ENCODE data around the gene DEF6. TPM values are rescaled to one million over a fixed set of nuclear protein-coding genes. Genes with fewer than 3 reads are reported as not detected.
A peak's percentile ranks its signal among the peaks of the same experiment; 100 is the strongest.

DEF6 gene
- polyA plus RNA-seq, 1 of the 3 experiments (the other 2 are of a cell fraction): 0.13 TPM

- TF ChIP-seq REST (IDR thresholded peaks at IDR 0.05; ENCODE audit: low read depth, low read length): 0 out of 2 replicates have a peak, but pooled peaks have one; percentile 28
- peak; percentile 65; the same call in 1 of the 2 replicates for TF ChIP-seq SIN3A (IDR thresholded peaks at IDR 0.05; ENCODE audit: borderline replicate concordance, low read depth, low read length)
- TF ChIP-seq FOXJ3 (CRISPR knock-in tag; IDR thresholded peaks at IDR 0.05): no peak
- no peak for TF ChIP-seq YY1 (IDR thresholded peaks at IDR 0.05; ENCODE audit: low read depth)
- TF ChIP-seq MAX (IDR thresholded peaks at IDR 0.05; ENCODE audit: low read depth): no peak; the same call in 1 of the 2 replicates
- TF ChIP-seq RFX5 (IDR thresholded peaks at IDR 0.05; ENCODE audit: low read length): peak; percentile 68; the same call in 1 of the 2 replicates
- TF ChIP-seq PBX3 (IDR thresholded peaks at IDR 0.05): peak; percentile 24; the same call in 1 of the 2 replicates
- no peak; the same call in 1 of the 2 replicates for TF ChIP-seq POLR2AphosphoS5 (IDR thresholded peaks at IDR 0.05; ENCODE audit: low read depth, low read length)
- peak; percentile 41 for TF ChIP-seq NRF1 (IDR thresholded peaks at IDR 0.05; ENCODE audit: low read depth, low read length)
- TF ChIP-seq TAF1 (IDR thresholded peaks at IDR 0.05; ENCODE audit: borderline replicate concordance, low read depth, low read length): peak; percentile 77
Observed at GRCh38 chr6:35342258-35343091, 44.9 kb downstream of the DEF6 start, which contains the start of gene PPARD (continued).

GRCh38 chr6:35343092-35343834, 45.6 kb downstream of the DEF6 start:
- WGBS (ENCODE audit: low lambda C conversion rate): 7% methylated on average over 13 of the region's 13 CpGs
- peak overlapping the region; percentile 74 to 85 for H3K4me3 ChIP-seq (ENCODE audit: low read depth in 2 of 2, low read length in 1 of 2)
- peak overlapping the region; percentile 45 to 87 for H3K27ac ChIP-seq (ENCODE audit: low read depth in 2 of 2, low read length in 1 of 2)
- H3F3A ChIP-seq (replicated peaks; ENCODE audit: insufficient read depth): peaks cover 2% of the 10 kb centered on the region
- no peaks in the 10 kb centered on the region for H3K9me3 ChIP-seq
- peaks cover 53% of the 10 kb centered on the region for H3K79me2 ChIP-seq (ENCODE audit: insufficient read depth)
- H3K4me1 ChIP-seq (ENCODE audit: control insufficient read depth in 1 of 2, insufficient read depth in 2 of 2, low read depth in 1 of 2, low read length in 1 of 2): peaks cover 0 to 23% of the 10 kb centered on the region in 2 experiments; a peak in 2 of 4 replicates
- peak overlapping the region; percentile 75; the same call in 1 of the 2 replicates for H2AFZ ChIP-seq (ENCODE audit: low read depth)
- CTCF ChIA-PET: interaction anchor here (0.8 to 6.9 kb wide), 38 partner anchors 9 to 393 kb away, joined by 3 to 186 read pairs (median 6); partner anchors contain the start of genes FANCE and RPL10A
- peak; percentile 55 for DNase-seq
- peaks cover 10% of the 10 kb centered on the region; the same call in 1 of the 2 replicates for H4K20me1 ChIP-seq (ENCODE audit: insufficient read depth)
- peak overlapping the region; percentile 96 for H3K4me2 ChIP-seq
- H3K9ac ChIP-seq: peak overlapping the region; percentile 80
- H3K27me3 ChIP-seq (ENCODE audit: insufficient read depth): no peaks in the 10 kb centered on the region
- H3K9me2 ChIP-seq: no peaks in the 10 kb centered on the region
- H3K36me3 ChIP-seq (replicated peaks in 1 of 2; ENCODE audit: control insufficient read depth in 1 of 2, insufficient read depth in 2 of 2, low read length in 1 of 2): peaks cover 3 to 9% of the 10 kb centered on the region in 2 experiments
- POLR2A ChIA-PET: interaction anchor here (1.0 to 1.9 kb wide), 5 partner anchors 106 to 389 kb away, joined by 3 to 14 read pairs (median 4); partner anchors contain the start of gene RPL10A
- TF ChIP-seq REST (IDR thresholded peaks at IDR 0.05; ENCODE audit: low read depth, low read length) (no peak), CHD2 (IDR thresholded peaks at IDR 0.05; ENCODE audit: low read length, partially characterized antibody) (no peak), JUND (IDR thresholded peaks at IDR 0.05) (no peak), FOXM1 (IDR thresholded peaks at IDR 0.05; ENCODE audit: low read depth) (no peak), IRF3 (IDR thresholded peaks at IDR 0.05; ENCODE audit: low read depth, low read length) (no peak), RAD21 (IDR thresholded peaks at IDR 0.05; ENCODE audit: low read length) (no peak), FOXJ3 (CRISPR knock-in tag; IDR thresholded peaks at IDR 0.05) (no peak), MEF2A (IDR thresholded peaks at IDR 0.05; ENCODE audit: borderline replicate concordance, low read depth) (no peak), TEAD4 (IDR thresholded peaks at IDR 0.05; ENCODE audit: borderline replicate concordance, insufficient read depth) (no peak), YY1 (IDR thresholded peaks at IDR 0.05; ENCODE audit: low read depth) (no peak), TAF1 (IDR thresholded peaks at IDR 0.05; ENCODE audit: borderline replicate concordance, low read depth, low read length) (no peak), TCF12 (IDR thresholded peaks at IDR 0.05) (no peak)
